Muscle layer of duodenum (tissue), 2 donors: ENCODE data around the gene CUEDC1.
"Not testable (repeated sequence)": the region's sequence is repeated elsewhere in the genome, so short reads cannot be mapped to it uniquely, and the experiment has no call there.

Source experiments
- H3K27ac ChIP-seq: one replicate; pipeline ENCODE4 v1.7.0; 2013; ENCODE audit warnings: mild to moderate bottlenecking, low read length
- H3K27me3 ChIP-seq: one replicate; pipeline ENCODE4 v1.7.0; 2013; ENCODE audit warnings: low read depth, mild to moderate bottlenecking, control low read depth, low read length
- H3K36me3 ChIP-seq, 2 donors: one replicate each; pipeline ENCODE4 v1.7.0; 2013; ENCODE audit warnings: low read length in 2 of 2, control low read depth in 1 of 2, mild to moderate bottlenecking in 1 of 2; ENCODE audit not compliant: insufficient read depth in 2 of 2, control insufficient read depth in 1 of 2
- H3K4me1 ChIP-seq, 2 donors: one replicate each; pipeline ENCODE4 v1.7.0; 2013; ENCODE audit warnings: low read length in 2 of 2, mild to moderate bottlenecking in 2 of 2, control low read depth in 1 of 2, moderate library complexity in 1 of 2; ENCODE audit not compliant: insufficient read depth in 2 of 2, control insufficient read depth in 1 of 2
- H3K4me3 ChIP-seq, 2 donors: one replicate each; pipeline ENCODE4 v1.7.0; 2013; ENCODE audit warnings: low read length in 2 of 2, low read depth in 1 of 2, mild to moderate bottlenecking in 1 of 2
- H3K9me3 ChIP-seq, 2 donors: one replicate each; pipeline ENCODE4 v1.7.0; 2013; ENCODE audit warnings: low read length in 2 of 2, control low read depth in 1 of 2, mild to moderate bottlenecking in 1 of 2; ENCODE audit not compliant: control insufficient read depth in 1 of 2
- donor health status: healthy.

CUEDC1 gene

GRCh38 chr17:57930239-57930638 is 25.0 kb downstream of the CUEDC1 start:
- Histone ChIP-seq H3K27ac (peak overlapping the region; percentile 6), H3K36me3 (no peaks in the 10 kb centered on the region), H3K9me3 (no peaks in the 10 kb centered on the region), H3K27me3 (no peaks in the 10 kb centered on the region), H3K4me1 (peaks cover 23 to 84% of the 10 kb centered on the region in 2 donors), H3K4me3 (no peak overlapping the region)

GRCh38 chr17:57929386-57929785 is 25.8 kb downstream of the CUEDC1 start:
- Histone ChIP-seq H3K27ac (no peak overlapping the region), H3K36me3 (no peaks in the 10 kb centered on the region), H3K27me3 (no peaks in the 10 kb centered on the region), H3K4me3 (no peak overlapping the region), H3K9me3 (no peaks in the 10 kb centered on the region), H3K4me1 (peaks cover 19 to 83% of the 10 kb centered on the region in 2 donors)

GRCh38 chr17:57928928-57929327 is 26.3 kb downstream of the CUEDC1 start:
- H3K27ac ChIP-seq: no peak overlapping the region
- no peaks in the 10 kb centered on the region for H3K36me3 ChIP-seq
- H3K27me3 ChIP-seq: no peaks in the 10 kb centered on the region
- H3K9me3 ChIP-seq: no peaks in the 10 kb centered on the region
- peaks cover 19 to 81% of the 10 kb centered on the region in 2 donors for H3K4me1 ChIP-seq
- H3K4me3 ChIP-seq: no peak overlapping the region

GRCh38 chr17:57927048-57927723 is 28.0 kb downstream of the CUEDC1 start:
- H3K4me1 ChIP-seq: peaks cover 20 to 83% of the 10 kb centered on the region in 2 donors
- no peaks in the 10 kb centered on the region for H3K9me3 ChIP-seq
- H3K27me3 ChIP-seq: no peaks in the 10 kb centered on the region
- no peaks in the 10 kb centered on the region for H3K36me3 ChIP-seq
- H3K4me3 ChIP-seq: no peak overlapping the region
- no peak overlapping the region for H3K27ac ChIP-seq

- Histone ChIP-seq H3K9me3 (no peaks in the 10 kb centered on the region), H3K36me3 (no peaks in the 10 kb centered on the region), H3K4me1 (peaks cover 25 to 88% of the 10 kb centered on the region in 2 donors), H3K27ac (no peak overlapping the region), H3K27me3 (no peaks in the 10 kb centered on the region), H3K4me3 (no peak overlapping the region)
Observed at GRCh38 chr17:57926723-57927047, 28.5 kb downstream of the CUEDC1 start.

- Histone ChIP-seq H3K9me3 (no peaks in the 10 kb centered on the region), H3K27ac (no peak overlapping the region), H3K27me3 (no peaks in the 10 kb centered on the region), H3K4me3 (no peak overlapping the region), H3K4me1 (peaks cover 27 to 85% of the 10 kb centered on the region in 2 donors), H3K36me3 (no peaks in the 10 kb centered on the region)
Observed at GRCh38 chr17:57925361-57925990, 29.7 kb downstream of the CUEDC1 start.

- H3K4me3 ChIP-seq: no peak overlapping the region
- no peaks in the 10 kb centered on the region for H3K9me3 ChIP-seq
- no peaks in the 10 kb centered on the region for H3K36me3 ChIP-seq
- no peaks in the 10 kb centered on the region for H3K27me3 ChIP-seq
- H3K4me1 ChIP-seq: peaks cover 27 to 87% of the 10 kb centered on the region in 2 donors
- H3K27ac ChIP-seq: no peak overlapping the region
Observed at GRCh38 chr17:57924677-57925076, 30.5 kb downstream of the CUEDC1 start.

GRCh38 chr17:57923182-57923872 is 31.9 kb downstream of the CUEDC1 start:
- Histone ChIP-seq H3K9me3 (no peaks in the 10 kb centered on the region), H3K4me3 (no peak overlapping the region), H3K4me1 (peaks cover 27 to 79% of the 10 kb centered on the region in 2 donors), H3K27ac (no peak overlapping the region), H3K36me3 (no peaks in the 10 kb centered on the region), H3K27me3 (no peaks in the 10 kb centered on the region)

- H3K9me3 ChIP-seq, H3K36me3 ChIP-seq, H3K27me3 ChIP-seq, H3K4me3 ChIP-seq: not testable (repeated sequence)
- Histone ChIP-seq H3K4me1 (peaks cover 30 to 80% of the 10 kb centered on the region in 2 donors), H3K27ac (peak overlapping the region; percentile 90)
Observed at GRCh38 chr17:57922745-57923144, 32.5 kb downstream of the CUEDC1 start.

GRCh38 chr17:57920916-57921703 is 34.1 kb downstream of the CUEDC1 start:
- no peaks in the 10 kb centered on the region for H3K27me3 ChIP-seq
- H3K36me3 ChIP-seq: no peaks in the 10 kb centered on the region
- H3K27ac ChIP-seq: peak overlapping the region; percentile 90
- peak overlapping the region; percentile 7 to 27 for H3K4me3 ChIP-seq
- H3K4me1 ChIP-seq: peaks cover 29 to 83% of the 10 kb centered on the region in 2 donors
- no peaks in the 10 kb centered on the region for H3K9me3 ChIP-seq

- Histone ChIP-seq H3K36me3 (no peaks in the 10 kb centered on the region), H3K9me3 (no peaks in the 10 kb centered on the region), H3K4me1 (peaks cover 37 to 82% of the 10 kb centered on the region in 2 donors), H3K27ac (peak overlapping the region; percentile 62), H3K27me3 (no peaks in the 10 kb centered on the region), H3K4me3 (no peak overlapping the region)
Observed at GRCh38 chr17:57919918-57920317, 35.3 kb downstream of the CUEDC1 start.
